ENCODE data around the gene DNAJB2.

- TF ChIP-seq POLR2A (IDR thresholded peaks at IDR 0.05; ENCODE audit: low read depth, low read length) (no peak), POLR2AphosphoS5 (IDR thresholded peaks at IDR 0.05; ENCODE audit: low read depth, low read length) (no peak), TAF1 (IDR thresholded peaks at IDR 0.05; ENCODE audit: borderline replicate concordance, low read depth, low read length) (no peak)
These were observed 9.7 kb upstream of the DNAJB2 start for GRCh38 chr2:219269362-219270054.
